Activated CD4-positive, CD25-positive, alpha-beta regulatory T cell (primary cell): ENCODE results near the gene MMADHC.

Source experiments
- DNase-seq, 4 experiments: peaks; one replicate each; lab custom pipeline; 2025; lab: John Stamatoyannopoulos, UW

MMADHC gene

DNA sequence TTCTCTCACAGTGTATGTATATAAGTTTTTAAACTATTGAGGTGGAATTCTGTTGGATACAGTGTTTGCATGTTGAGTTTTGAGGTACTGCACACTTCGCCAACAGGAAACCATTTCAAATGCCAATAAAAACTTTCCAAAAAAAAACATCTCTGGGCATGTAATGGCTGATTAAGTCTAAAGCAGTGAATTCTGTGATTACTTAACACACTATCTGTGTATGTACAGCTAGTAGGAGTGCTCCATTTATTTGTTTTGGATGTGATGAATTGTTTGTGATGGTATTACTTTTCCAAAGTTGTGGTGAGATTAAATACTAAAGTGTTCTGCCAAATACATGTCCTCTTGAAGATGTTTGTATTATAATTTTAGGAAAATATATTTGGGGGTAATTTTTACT, 31.1 kb downstream of the MMADHC start:
- DNase-seq, result no peak

DNA sequence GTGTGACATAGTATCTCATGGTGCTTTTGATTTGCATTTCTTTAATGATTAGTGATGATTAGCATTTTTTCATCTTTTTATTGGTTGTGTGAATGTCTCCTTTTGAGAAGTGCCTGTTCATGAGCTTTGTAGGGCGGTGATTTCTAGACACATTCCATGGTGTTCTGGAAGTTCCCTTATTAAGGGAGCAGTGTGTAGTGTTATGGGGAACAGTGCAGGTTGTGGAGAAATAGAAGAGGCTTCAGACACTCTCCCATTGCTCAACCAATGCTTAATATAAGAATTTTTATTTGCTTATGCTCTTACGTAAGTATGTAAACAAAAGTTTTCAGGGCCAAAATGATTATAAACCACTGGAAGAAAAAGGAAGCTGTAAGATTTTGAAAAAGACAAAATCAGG, 34.7 kb downstream of the MMADHC start:
- DNase-seq, result no peak

DNA sequence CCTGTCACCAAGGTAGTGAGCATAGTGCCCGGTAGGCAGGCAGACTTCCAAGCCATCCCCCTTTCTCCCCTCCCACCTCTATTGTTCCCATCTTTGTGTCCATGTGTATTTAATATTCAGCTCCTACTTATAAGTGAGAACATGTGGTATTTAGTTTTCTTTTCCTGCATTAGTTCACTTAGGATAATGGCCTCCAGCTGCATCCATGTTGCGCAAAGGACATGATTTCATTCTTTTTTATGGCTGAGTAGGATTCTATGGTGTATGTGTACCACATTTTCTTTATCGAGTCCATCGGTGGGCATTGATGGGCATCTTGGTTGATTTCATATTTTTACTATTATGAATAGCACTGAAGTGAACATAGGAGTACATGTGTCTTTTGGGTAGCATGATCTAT, 35.3 kb downstream of the MMADHC start:
- DNase-seq, result no peak

DNA sequence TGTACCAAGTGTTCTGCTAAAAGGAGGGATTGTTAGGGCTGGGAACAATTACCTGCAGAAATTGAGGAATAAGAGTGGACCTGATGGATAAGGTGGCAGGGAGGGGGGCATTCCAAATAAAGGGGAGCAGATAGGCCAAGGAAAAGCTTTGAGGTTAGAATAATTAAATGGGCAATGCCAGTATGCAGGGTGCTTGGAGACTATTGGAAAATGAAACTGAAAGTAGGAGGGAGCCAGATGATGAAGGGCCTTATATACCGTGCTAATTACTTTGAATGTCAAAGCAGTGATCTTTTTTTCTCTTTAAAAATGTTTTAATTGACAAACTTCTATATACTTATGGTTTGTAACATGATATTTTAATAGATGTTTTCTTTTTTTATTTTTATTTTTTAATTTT, 42.9 kb downstream of the MMADHC start:
- no peak for DNase-seq

DNA sequence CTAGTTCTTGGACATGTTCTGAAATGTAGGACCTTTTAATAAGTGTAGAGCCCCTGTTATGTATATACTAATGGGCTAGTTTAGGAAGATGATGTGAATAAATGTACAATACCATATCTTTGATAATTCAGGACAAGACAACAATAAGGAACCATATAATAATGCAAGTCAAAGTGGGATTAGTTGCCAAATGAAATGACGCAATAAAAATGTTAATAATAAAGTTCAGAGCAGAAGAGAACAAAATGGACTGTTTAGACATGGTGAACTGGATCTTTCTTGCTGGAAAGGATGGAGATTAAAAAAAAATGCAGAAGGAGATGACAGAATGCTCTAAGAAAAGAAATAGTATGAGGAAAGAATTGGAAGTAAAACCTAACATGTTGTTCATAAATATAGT, 43.7 kb downstream of the MMADHC start:
- DNase-seq, result no peak

DNA sequence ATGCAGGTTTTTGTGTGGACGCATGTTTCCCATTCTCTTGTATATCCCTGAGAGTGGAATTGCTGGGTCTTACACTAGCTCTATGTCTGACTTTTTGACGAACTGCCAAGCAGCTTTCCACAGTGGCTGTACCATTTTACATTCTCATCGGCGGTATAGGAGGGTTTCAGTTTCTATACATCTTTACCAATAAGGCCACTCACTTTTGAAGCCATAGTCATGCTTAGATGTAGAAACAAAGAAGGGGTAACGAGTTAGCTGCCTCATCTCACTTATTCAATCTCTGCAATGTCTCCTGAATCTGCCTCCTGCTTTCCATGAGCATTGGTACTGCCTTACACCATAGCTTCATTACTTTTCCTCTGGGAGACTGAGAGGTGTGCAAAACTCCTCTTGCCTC, 47.4 kb downstream of the MMADHC start:
- no peak for DNase-seq

DNA sequence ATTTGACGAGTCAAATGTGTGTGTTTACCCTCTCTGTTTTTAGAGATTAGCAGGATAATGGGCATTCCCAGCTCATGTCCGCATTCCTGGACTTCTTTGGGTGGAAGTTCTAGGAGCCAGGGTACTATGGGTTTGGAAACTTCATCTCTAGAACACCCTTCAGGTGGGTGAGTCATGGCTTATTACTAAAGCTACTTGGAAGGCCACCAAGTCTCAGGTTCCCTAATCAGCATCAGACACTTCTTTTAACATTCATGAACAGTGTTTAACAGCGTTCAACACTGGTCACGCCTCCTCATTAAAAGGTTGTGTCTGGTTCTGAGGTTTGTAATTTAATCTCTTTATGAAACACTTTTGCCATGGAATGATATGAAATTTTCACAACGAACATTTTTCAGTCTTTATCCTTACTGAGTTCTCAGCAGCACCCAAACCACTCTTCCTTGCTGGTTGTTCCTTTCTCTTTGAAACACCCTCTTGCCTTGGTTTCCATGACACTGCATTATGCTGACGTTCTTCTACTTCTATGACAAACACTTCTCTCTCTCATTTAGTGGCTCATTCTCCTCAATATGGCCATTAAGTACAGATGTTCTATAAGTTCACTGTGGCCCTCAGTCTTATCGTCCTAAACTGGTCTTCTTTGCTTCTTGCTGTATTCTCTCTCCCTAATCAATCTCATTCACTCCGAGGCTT, 49.3 kb downstream of the MMADHC start:
- no peak for DNase-seq

DNA sequence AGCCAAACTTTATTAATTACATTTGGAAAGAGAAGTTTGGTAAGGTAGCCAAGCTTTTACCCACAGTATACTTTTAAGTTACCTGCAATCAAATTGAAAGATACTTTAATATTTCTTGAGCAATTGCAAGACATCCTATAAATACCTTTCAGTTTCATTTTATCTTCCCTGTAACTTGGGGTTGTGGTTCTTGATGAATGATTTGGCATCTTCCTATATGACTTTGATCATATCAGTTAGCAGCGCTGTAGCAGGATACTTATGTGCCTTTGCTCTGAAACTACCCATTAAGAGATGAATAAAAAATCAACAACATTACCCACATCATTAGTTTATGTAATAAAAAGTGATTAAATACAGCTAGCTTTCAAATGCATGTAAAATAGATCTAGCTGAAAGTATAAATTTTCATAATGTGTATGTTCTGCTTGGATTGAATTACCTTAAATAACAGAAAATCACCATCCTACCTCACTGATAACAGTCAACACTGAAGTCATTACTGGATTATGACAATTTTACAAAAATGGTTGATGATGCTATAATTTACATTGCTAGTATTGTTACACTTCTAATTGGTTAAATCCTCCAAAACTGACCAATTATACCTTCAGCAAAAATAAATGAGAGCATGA, 50.4 kb downstream of the MMADHC start:
- no peak for DNase-seq

DNA sequence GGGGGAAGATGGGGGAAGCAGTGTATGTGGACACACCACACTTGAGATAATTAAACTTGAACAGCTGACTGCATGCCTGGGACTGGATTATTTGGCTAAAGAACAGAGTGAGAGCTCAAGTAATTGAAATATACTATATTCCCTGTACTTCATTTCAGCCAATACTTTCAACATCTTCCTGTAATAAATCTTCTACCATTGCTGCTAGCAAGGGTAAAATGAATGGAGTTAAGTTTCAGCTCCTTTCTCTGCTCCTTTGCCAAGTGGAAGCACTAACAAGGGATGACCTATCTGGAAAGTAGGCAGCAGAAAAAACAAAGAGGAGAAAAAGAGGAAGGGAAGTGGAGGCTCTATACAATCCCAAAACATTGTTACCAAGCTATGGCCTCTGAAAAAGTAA, 50.9 kb downstream of the MMADHC start:
- no peak for DNase-seq

DNA sequence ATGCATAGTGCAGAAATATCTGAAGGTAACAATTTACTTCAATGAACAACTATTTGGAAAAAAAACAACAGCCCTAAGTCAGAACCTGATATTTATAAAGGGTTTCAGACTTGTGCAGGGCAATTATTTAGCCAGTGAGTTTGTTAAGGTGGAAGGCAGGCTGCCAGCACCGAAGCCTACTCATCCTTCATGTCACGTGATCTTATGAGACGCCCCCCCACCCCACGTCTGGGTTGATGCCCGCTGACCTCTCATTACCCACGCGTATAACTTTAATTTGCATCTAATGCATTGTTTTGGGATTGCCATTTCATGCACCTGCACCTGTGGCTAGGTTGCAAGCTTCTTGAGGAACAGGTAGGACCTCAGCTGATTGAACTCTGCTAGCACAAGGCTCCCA, 52.9 kb downstream of the MMADHC start:
- DNase-seq, result no peak

DNA sequence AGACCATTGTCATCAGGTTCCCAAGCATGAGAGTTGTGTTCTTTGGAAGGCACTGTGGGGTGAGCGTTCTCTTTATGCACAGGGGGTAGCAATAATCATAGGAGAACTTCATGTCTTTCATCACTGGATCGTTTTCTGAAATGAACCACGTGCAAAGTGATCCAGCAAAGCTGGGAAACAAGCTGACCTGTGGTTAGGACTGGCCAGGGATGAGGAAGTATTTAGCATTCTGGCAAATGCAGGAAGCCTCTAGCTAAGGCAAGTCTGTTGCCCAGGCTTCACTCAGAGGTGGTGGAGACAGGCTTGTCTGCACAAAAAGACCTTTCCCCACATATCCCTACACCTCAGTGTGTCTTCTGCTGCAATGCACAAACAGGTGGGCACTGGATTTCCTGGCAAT, 58.6 kb downstream of the MMADHC start:
- DNase-seq, result no peak

DNA sequence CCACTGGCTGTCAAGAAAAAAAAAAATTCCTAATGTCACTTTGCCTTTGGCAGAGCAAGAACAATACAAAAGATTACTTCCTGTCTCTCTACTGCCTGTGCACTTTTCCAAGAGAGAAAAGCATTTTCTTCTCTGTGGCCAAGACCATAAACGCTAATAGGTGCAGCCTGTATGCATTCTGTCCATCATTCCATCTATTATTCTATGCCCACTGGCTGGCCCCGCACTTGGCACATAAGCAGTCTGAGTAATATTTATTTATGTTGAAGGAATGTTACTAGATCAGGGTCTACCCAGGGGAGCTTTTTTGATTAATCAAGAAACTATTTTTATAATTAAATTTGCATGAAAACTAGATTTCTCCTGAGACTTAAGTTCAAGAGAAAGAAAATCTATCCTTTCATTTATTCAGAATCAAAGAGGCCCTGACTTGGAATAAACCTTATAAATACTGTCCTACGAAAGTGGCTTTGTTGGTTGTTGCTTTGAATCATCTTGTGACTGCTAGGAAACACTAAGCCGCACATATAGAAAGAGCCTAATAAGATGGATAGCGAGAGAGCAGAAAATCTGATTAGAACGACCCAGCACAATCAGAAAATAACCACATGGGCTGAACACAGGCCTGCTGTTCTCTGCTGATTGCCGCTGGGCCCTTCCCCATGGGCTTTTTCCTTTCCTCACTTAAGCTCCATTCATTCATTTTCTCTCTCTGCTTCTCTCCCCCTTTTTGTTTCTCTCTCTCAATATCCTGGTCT, 59.4 kb downstream of the MMADHC start:
- no peak for DNase-seq

DNA sequence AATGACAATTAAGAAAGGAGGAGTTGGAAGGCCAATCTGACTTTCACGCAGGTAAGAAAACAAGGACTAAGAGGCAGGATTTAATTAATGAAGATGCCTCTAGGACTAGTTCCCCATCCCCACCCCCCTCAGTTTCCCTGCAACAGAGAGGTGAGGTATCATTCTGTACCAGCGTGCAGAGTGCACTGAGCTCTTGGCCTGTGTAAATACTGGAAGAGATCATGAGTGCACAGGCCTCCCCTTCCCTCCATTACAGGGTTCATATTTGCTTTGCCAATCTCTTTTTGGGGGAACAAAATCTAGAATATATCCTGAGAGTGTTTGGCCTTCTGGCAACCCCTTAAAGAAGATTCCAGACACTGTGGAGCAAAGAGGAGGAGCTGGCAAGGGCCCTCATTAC, 60.9 kb downstream of the MMADHC start:
- no peak for DNase-seq

DNA sequence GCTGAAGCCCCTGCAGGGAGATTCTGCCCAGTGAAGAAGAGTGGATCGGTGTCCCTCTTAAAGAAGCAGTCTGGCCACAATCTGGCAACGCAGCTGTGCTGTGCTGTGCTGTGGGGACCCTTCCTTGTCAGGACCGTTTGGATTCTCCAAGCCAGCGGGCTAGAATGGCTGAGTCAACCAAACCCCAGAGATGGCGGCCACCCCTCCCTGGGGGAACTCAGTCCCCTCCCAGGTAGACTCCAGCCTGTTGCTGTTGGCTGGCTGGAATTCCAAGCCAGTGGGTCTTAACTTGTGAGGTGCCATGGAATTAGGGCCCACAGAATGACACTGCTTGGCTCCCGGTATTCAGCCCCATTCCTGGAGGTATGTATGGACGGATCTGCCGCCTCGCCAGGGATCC, 62.3 kb downstream of the MMADHC start:
- DNase-seq, result no peak
